Sigmoid colon (tissue), 7 donors: Measurements from ENCODE around the gene LRAT. TPM values are rescaled to one million over a fixed set of nuclear protein-coding genes. Genes with fewer than 3 reads are reported as not detected.
A peak's percentile ranks its signal among the peaks of the same experiment; 100 is the strongest.

Experiments used
- DNase-seq: peaks from one replicate; pipeline ENCODE4 v3.0.0-alpha.2; 2019
- H3K27ac ChIP-seq, 4 donors: fragments of 200-600 bp; sonication (generic); one replicate each; pipeline ENCODE4 v1.5.1; 2016 to 2019; ENCODE audit warnings: mild to moderate bottlenecking in 1 of 4
- H3K27me3 ChIP-seq, 3 donors: fragments of 200-600 bp; sonication (generic); one replicate each; pipeline ENCODE4 v1.5.1; 2019; ENCODE audit warnings: mild to moderate bottlenecking in 1 of 3
- H3K36me3 ChIP-seq, 4 donors: fragments of 200-600 bp; sonication (generic); one replicate each; pipeline ENCODE4 v1.5.1; 2016 to 2019
- H3K4me1 ChIP-seq, 4 donors: fragments of 200-600 bp; sonication (generic); one replicate each; pipeline ENCODE4 v1.5.1; 2017 to 2019
- H3K4me3 ChIP-seq, 4 donors: fragments of 200-600 bp; sonication (generic); one replicate each; pipeline ENCODE4 v1.5.1; 2017 to 2019; ENCODE audit warnings: mild to moderate bottlenecking in 2 of 4, moderate library complexity in 1 of 4
- H3K9me3 ChIP-seq, 4 donors: fragments of 200-600 bp in 3 of 4; sonication (generic) in 3 of 4; one replicate each; pipeline versions ENCODE4 v1.5.1 to v1.6.1; 2013 to 2019
- EP300 ChIP-seq, 4 donors: sonication (generic); formaldehyde crosslinking; IDR thresholded peaks; one replicate each; pipeline ENCODE4 v1.6.1; 2017; ENCODE audit warnings: antibody characterized with exemption in 4 of 4
- POLR2A ChIP-seq, 2 donors: fragments of 450-650 bp; IDR thresholded peaks; one replicate each; pipeline ENCODE4 v1.6.1; 2016; ENCODE audit warnings: antibody characterized with exemption in 2 of 2, mild to moderate bottlenecking in 2 of 2, moderate library complexity in 2 of 2
- POLR2AphosphoS5 ChIP-seq, 4 donors: sonication (generic); formaldehyde crosslinking; IDR thresholded peaks; one replicate each; pipeline ENCODE4 v1.6.1; 2017; ENCODE audit warnings: antibody characterized with exemption in 4 of 4
- WGBS, 2 donors: extraction: QIAGEN DNeasy Blood & Tissue Kit; methylation state at CpG; one replicate each; pipeline ENCODE4 v1.1.7; 2013; 5-methylcytosine and 5-hydroxymethylcytosine counted together
- intact Hi-C: fragments of 100-400 bp; cut with DNase I; formaldehyde crosslinking; loops from one replicate; pipeline ENCODE4 v1.15.1; 2023
- polyA plus RNA-seq, 3 donors: library from polyadenylated mRNA; stranded (reverse); fragments of 200-250 nt; gene quantifications; one replicate each; pipeline ENCODE4 v1.2.3, GENCODE V29; 2013
- total RNA-seq, 4 donors: library from RNA; depleted of rRNA; stranded (reverse); fragments of >200 nt; gene quantifications; one replicate each; pipeline ENCODE4 v1.1.0, GENCODE V29; 2016
- TF ChIP-seq, protein P1 (sequence below), 4 experiments: fragments of 450-650 bp in 3 of 4; fragments of 200-600 bp in 1 of 4; IDR thresholded peaks; one replicate each; pipeline ENCODE4 v1.5.1; 2016 to 2019; ENCODE audit warnings: antibody characterized with exemption in 4 of 4, mild to moderate bottlenecking in 3 of 4, moderate library complexity in 2 of 4
- donor health status: healthy with polysubstance abuse.
- donor health status: Bipolar disorder and iron deficiency.
- donor health status: healthy.

The LRAT gene
- total and polyA plus RNA-seq, 7 donors = 0.25 to 2.1 (median 1.1) TPM; not detected in 1

DNA sequence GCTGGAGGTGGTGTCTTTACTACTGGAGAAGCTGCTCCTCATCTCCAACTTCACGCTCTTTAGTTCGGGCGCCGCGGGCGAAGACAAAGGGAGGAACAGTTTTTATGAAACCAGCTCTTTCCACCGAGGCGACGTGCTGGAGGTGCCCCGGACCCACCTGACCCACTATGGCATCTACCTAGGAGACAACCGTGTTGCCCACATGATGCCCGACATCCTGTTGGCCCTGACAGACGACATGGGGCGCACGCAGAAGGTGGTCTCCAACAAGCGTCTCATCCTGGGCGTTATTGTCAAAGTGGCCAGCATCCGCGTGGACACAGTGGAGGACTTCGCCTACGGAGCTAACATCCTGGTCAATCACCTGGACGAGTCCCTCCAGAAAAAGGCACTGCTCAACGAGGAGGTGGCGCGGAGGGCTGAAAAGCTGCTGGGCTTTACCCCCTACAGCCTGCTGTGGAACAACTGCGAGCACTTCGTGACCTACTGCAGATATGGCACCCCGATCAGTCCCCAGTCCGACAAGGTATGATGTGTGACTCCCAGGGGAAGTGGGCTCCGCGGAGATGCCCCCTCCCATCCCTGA lies 634 bp downstream of the LRAT start:
- TF ChIP-seq, protein P1, sequence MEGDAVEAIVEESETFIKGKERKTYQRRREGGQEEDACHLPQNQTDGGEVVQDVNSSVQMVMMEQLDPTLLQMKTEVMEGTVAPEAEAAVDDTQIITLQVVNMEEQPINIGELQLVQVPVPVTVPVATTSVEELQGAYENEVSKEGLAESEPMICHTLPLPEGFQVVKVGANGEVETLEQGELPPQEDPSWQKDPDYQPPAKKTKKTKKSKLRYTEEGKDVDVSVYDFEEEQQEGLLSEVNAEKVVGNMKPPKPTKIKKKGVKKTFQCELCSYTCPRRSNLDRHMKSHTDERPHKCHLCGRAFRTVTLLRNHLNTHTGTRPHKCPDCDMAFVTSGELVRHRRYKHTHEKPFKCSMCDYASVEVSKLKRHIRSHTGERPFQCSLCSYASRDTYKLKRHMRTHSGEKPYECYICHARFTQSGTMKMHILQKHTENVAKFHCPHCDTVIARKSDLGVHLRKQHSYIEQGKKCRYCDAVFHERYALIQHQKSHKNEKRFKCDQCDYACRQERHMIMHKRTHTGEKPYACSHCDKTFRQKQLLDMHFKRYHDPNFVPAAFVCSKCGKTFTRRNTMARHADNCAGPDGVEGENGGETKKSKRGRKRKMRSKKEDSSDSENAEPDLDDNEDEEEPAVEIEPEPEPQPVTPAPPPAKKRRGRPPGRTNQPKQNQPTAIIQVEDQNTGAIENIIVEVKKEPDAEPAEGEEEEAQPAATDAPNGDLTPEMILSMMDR (IDR thresholded peaks at IDR 0.05) = no peak
- no peak for TF ChIP-seq EP300 (IDR thresholded peaks at IDR 0.05)
- TF ChIP-seq POLR2A (IDR thresholded peaks at IDR 0.05) = no peak
- no peak for TF ChIP-seq POLR2AphosphoS5 (IDR thresholded peaks at IDR 0.05)
- Histone ChIP-seq H3K4me1 (peaks cover 0 to 26% (median 23%) of the 10 kb centered on the region in 4 donors), H3K9me3 (no peaks in the 10 kb centered on the region), H3K27me3 (peaks cover 0 to 29% (median 4%) of the 10 kb centered on the region in 3 donors), H3K4me3 (peak overlapping the region; percentile 41 to 65 (median 63)), H3K36me3 (no peaks in the 10 kb centered on the region), H3K27ac (no peak overlapping the region)
- 10 to 11% methylated on average over 31 of the region's 31 CpGs for WGBS, 2 donors
- intact Hi-C loops = no loop called here
- DNase-seq = no peak

DNA sequence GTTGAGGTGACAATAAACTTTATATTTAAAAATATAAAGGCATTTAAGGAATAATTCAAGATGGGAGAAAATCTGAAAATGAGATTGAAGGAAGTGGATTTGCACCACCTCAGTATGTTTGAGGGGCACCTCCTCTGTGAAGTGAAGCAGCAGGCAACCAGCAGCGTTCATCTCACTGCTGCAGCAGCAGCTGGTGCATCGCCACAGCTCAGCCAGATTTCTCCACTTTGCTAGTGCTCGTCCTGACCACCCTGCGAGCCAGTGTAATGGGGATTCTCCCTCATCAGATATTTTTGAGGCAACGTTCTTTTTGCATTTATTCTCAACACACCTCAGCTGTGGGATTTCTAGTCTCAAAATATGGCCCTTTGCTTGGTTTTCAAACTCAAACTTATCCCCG lies 13.9 kb downstream of the LRAT start:
- H3K4me1 ChIP-seq = no peaks in the 10 kb centered on the region
- WGBS, 2 donors = 74 to 77% methylated on average over 6 of the region's 6 CpGs
- intact Hi-C loops = no loop called here
- H3K27ac ChIP-seq = no peak overlapping the region
- H3K4me3 ChIP-seq = no peak overlapping the region
- H3K36me3 ChIP-seq = no peaks in the 10 kb centered on the region
- H3K9me3 ChIP-seq = no peaks in the 10 kb centered on the region
- TF ChIP-seq POLR2A (IDR thresholded peaks at IDR 0.05) = no peak
- TF ChIP-seq EP300 (IDR thresholded peaks at IDR 0.05) = no peak
- TF ChIP-seq, protein P1 (IDR thresholded peaks at IDR 0.05) = no peak
- TF ChIP-seq POLR2AphosphoS5 (IDR thresholded peaks at IDR 0.05) = no peak
- no peaks in the 10 kb centered on the region for H3K27me3 ChIP-seq
- DNase-seq = no peak

DNA sequence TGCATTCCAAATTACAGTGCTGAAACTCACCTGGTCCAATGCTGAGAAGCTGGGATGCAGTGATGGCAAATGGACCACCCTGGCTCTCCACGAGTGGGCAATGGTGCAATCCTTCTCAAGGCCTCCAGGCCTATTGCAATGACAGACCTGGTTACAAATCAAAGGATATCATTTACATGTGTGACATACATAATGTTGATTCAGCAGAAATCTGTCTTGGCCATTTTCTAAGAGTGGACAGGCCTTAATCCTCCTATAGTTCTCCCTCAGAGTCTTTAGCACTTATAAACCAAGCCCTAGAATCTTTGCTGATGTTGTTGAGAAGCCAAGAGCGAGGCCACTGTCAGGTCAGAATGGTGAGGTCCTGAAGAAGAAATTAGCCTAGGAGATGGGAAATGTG lies 17.1 kb downstream of the LRAT start:
- DNase-seq = no peak
- intact Hi-C loops = no loop called here
- WGBS, 2 donors = 78% methylated on average over 2 of the region's 2 CpGs
- TF ChIP-seq, protein P1 (IDR thresholded peaks at IDR 0.05) = no peak
- TF ChIP-seq POLR2AphosphoS5 (IDR thresholded peaks at IDR 0.05) (no peak), POLR2A (IDR thresholded peaks at IDR 0.05) (no peak), EP300 (IDR thresholded peaks at IDR 0.05) (no peak)
- H3K4me3 ChIP-seq = no peak overlapping the region
- H3K36me3 ChIP-seq = no peaks in the 10 kb centered on the region
- no peaks in the 10 kb centered on the region for H3K9me3 ChIP-seq
- no peak overlapping the region for H3K27ac ChIP-seq
- H3K4me1 ChIP-seq = no peaks in the 10 kb centered on the region
- H3K27me3 ChIP-seq = no peaks in the 10 kb centered on the region

DNA sequence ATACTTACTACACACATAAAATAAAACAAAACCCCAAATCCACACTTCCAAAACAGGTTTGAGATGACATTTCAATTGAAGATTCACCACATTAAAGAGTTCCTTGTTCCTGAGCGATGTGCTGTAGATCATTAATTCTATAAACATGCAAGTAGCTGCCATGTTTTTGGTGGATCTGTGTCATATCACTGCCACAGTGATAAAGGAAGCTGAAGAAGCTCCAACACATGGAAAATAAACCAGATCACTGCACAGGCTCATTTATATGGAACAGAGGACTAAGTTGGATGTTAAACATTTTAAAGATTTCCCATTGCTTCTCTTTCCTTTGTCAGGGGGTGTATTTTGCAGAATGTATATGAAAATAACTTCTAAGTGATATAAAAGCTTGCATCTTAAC lies 34.5 kb downstream of the LRAT start:
- no peaks in the 10 kb centered on the region for H3K9me3 ChIP-seq
- H3K27me3 ChIP-seq = peaks cover 0 to 8% (median 0%) of the 10 kb centered on the region in 3 donors
- intact Hi-C loops = loop anchor here (2.0 kb wide), 2 partner anchors 151 to 225 kb away; no protein-coding TSS in a partner anchor
- DNase-seq = no peak
- no peak overlapping the region for H3K4me3 ChIP-seq
- peaks cover 0 to 16% (median 14%) of the 10 kb centered on the region in 4 donors for H3K4me1 ChIP-seq
- no peaks in the 10 kb centered on the region for H3K36me3 ChIP-seq
- H3K27ac ChIP-seq = no peak overlapping the region
- 72 to 77% methylated on average over 1 of the region's 1 CpG for WGBS, 2 donors
- TF ChIP-seq POLR2AphosphoS5 (IDR thresholded peaks at IDR 0.05) = peak in 2 of 4 donors; percentile 29 to 71
- TF ChIP-seq, protein P1 (IDR thresholded peaks at IDR 0.05) = no peak
